HepG2 (cell line): Measurements from ENCODE around the gene DPM2. TPM values are rescaled to one million over a fixed set of nuclear protein-coding genes. Genes with fewer than 3 reads are reported as not detected.

ENCODE experiments used
- ATF7-NPFF ChIP-seq: sonication (generic); formaldehyde crosslinking; IDR thresholded peaks from 2 replicates; pipeline ENCODE4 v1.8.1; 2023; ENCODE audit warnings: mild to moderate bottlenecking, low read depth, missing genetic modification reagents, moderate library complexity
- E2F1 ChIP-seq: sonication (generic); formaldehyde crosslinking; IDR thresholded peaks from 2 replicates; pipeline ENCODE4 v1.5.0; 2020; ENCODE audit warnings: missing genetic modification reagents
- EEA1 ChIP-seq: sonication (generic); formaldehyde crosslinking; IDR thresholded peaks from 2 replicates; pipeline ENCODE4 v1.5.1; 2020; ENCODE audit warnings: mild to moderate bottlenecking, missing genetic modification reagents, borderline replicate concordance
- ELF4 ChIP-seq: sonication (generic); formaldehyde crosslinking; IDR thresholded peaks from 2 replicates; pipeline ENCODE4 v1.5.0; 2020; ENCODE audit warnings: missing genetic modification reagents, mild to moderate bottlenecking, moderate library complexity, borderline replicate concordance
- GTF2F1 ChIP-seq: fragments of 150-350 bp; IDR thresholded peaks from 2 replicates; pipeline ENCODE4 v1.6.1; 2014; ENCODE audit warnings: low read length
- HIVEP1 ChIP-seq: sonication (generic); formaldehyde crosslinking; IDR thresholded peaks from 2 replicates; pipeline ENCODE4 v1.4.0; 2020; ENCODE audit warnings: mild to moderate bottlenecking, missing genetic modification reagents
- HOXA9 ChIP-seq: sonication (generic); formaldehyde crosslinking; IDR thresholded peaks from 2 replicates; pipeline ENCODE4 v1.8.1; 2022; ENCODE audit warnings: missing genetic modification reagents, mild to moderate bottlenecking, moderate library complexity, borderline replicate concordance
- ISL2 ChIP-seq: sonication (generic); formaldehyde crosslinking; IDR thresholded peaks from 2 replicates; pipeline ENCODE4 v1.5.0; 2020; ENCODE audit warnings: missing genetic modification reagents
- KDM4B ChIP-seq: sonication (generic); formaldehyde crosslinking; IDR thresholded peaks from 2 replicates; pipeline ENCODE4 v1.4.0; 2020; ENCODE audit warnings: missing genetic modification reagents
- LBX2 ChIP-seq: sonication (generic); formaldehyde crosslinking; IDR thresholded peaks from 2 replicates; pipeline ENCODE4 v1.5.0; 2020; ENCODE audit warnings: missing genetic modification reagents, mild to moderate bottlenecking, borderline replicate concordance
- SNAI1 ChIP-seq: sonication (generic); formaldehyde crosslinking; IDR thresholded peaks from 2 replicates; pipeline ENCODE4 v1.5.0; 2020; ENCODE audit warnings: mild to moderate bottlenecking, missing genetic modification reagents, borderline replicate concordance
- SNAPC2 ChIP-seq: sonication (generic); formaldehyde crosslinking; IDR thresholded peaks from 2 replicates; pipeline ENCODE4 v1.8.1; 2022; ENCODE audit warnings: mild to moderate bottlenecking, missing genetic modification reagents
- ZNF101 ChIP-seq: sonication (generic); formaldehyde crosslinking; IDR thresholded peaks from 2 replicates; pipeline ENCODE4 v1.4.0; 2020; ENCODE audit warnings: mild to moderate bottlenecking, low read depth, missing genetic modification reagents, borderline replicate concordance
- ZNF251 ChIP-seq: sonication (generic); formaldehyde crosslinking; IDR thresholded peaks from 2 replicates; pipeline ENCODE4 v1.9.0; 2021; ENCODE audit warnings: mild to moderate bottlenecking, missing genetic modification reagents
- ZNF558 ChIP-seq: sonication (generic); formaldehyde crosslinking; IDR thresholded peaks from 2 replicates; pipeline ENCODE4 v1.9.0; 2022; ENCODE audit warnings: mild to moderate bottlenecking, missing genetic modification reagents, borderline replicate concordance
- ZNF652 ChIP-seq: IDR thresholded peaks from 2 replicates; pipeline ENCODE4 v1.6.1; 2016; ENCODE audit warnings: low read depth, borderline replicate concordance
- ZNF83 ChIP-seq: sonication (generic); formaldehyde crosslinking; IDR thresholded peaks from 2 replicates; pipeline ENCODE4 v1.4.0; 2020; ENCODE audit warnings: missing genetic modification reagents, mild to moderate bottlenecking, borderline replicate concordance
- ZNF891 ChIP-seq: sonication (generic); formaldehyde crosslinking; IDR thresholded peaks from 2 replicates; pipeline ENCODE4 v1.5.0; 2020; ENCODE audit warnings: mild to moderate bottlenecking, missing genetic modification reagents
- ZSCAN30 ChIP-seq: sonication (generic); formaldehyde crosslinking; IDR thresholded peaks from 2 replicates; pipeline ENCODE4 v1.5.0; 2020; ENCODE audit warnings: mild to moderate bottlenecking, missing genetic modification reagents
- polyA plus RNA-seq, 8 experiments: library from polyadenylated mRNA; depleted of rRNA in 3 of 8; stranded (reverse) in 7 of 8; unstranded in 1 of 8; fragments of >200 nt; fragmentation: Illumina TruSeq in 4 of 8; extraction: Trizol in 4 of 8; gene quantifications; 2 replicates each; pipeline versions ENCODE4 v1.2.1 to v1.2.3, GENCODE V29; 2011 to 2016; ENCODE audit warnings: low read depth in 4 of 8, missing spikeins in 1 of 8, mixed read lengths in 1 of 8; ENCODE audit not compliant: insufficient read depth in 1 of 8
- total RNA-seq, 5 experiments: library from RNA; depleted of rRNA; stranded (reverse); fragments of >200 nt; fragmentation: Illumina TruSeq; extraction: Trizol; gene quantifications; 2 replicates each; pipeline ENCODE4 v1.2.3, GENCODE V29; 2016; ENCODE audit warnings: low read depth in 1 of 5
- TF ChIP-seq, protein P1 (sequence below): sonication (generic); formaldehyde crosslinking; IDR thresholded peaks from 2 replicates; pipeline ENCODE4 v1.5.0; 2020; ENCODE audit warnings: missing genetic modification reagents
- TF ChIP-seq, protein P2 (sequence below): sonication (generic); formaldehyde crosslinking; IDR thresholded peaks from 2 replicates; pipeline ENCODE4 v1.8.0; 2022; ENCODE audit warnings: low read depth, missing genetic modification reagents

DPM2 gene
- total and polyA plus RNA-seq, 2 of the 13 experiments (the other 11 are each of a cell fraction or from before 2014, with no cell fraction given) = 24.8 to 35.3 TPM

GRCh38 chr9:127950513-127951289 lies 13.0 kb upstream of the DPM2 start (continued):
- TF ChIP-seq, protein P1, sequence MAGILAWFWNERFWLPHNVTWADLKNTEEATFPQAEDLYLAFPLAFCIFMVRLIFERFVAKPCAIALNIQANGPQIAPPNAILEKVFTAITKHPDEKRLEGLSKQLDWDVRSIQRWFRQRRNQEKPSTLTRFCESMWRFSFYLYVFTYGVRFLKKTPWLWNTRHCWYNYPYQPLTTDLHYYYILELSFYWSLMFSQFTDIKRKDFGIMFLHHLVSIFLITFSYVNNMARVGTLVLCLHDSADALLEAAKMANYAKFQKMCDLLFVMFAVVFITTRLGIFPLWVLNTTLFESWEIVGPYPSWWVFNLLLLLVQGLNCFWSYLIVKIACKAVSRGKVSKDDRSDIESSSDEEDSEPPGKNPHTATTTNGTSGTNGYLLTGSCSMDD = no peak
- TF ChIP-seq HIVEP1 (CRISPR knock-in tag) (peak; percentile 92; the same call in 1 of the 2 replicates), SNAPC2 (CRISPR knock-in tag) (no peak), ZNF101 (CRISPR knock-in tag) (no peak), GTF2F1 (no peak), SNAI1 (CRISPR knock-in tag) (peak; percentile 34; the same call in 1 of the 2 replicates), HOXA9 (CRISPR knock-in tag) (0 out of 2 replicates have a peak, but pooled peaks have one; percentile 27), ZNF891 (peak; percentile 93), ELF4 (CRISPR knock-in tag) (no peak), ISL2 (CRISPR knock-in tag) (peak; percentile 75), LBX2 (CRISPR knock-in tag) (peak; percentile 5; the same call in 1 of the 2 replicates), ZSCAN30 (CRISPR knock-in tag) (no peak), ZNF251 (no peak), KDM4B (CRISPR knock-in tag) (no peak; the same call in 1 of the 2 replicates), E2F1 (CRISPR knock-in tag) (no peak), ZNF558 (CRISPR knock-in tag) (0 out of 2 replicates have a peak, but pooled peaks have one; percentile 60), ZNF83 (no peak), EEA1 (no peak), ZNF652 (CRISPR knock-in tag) (peak; percentile 45; the same call in 1 of the 2 replicates), ATF7-NPFF (CRISPR knock-in tag) (peak; percentile 75; the same call in 1 of the 2 replicates)
- TF ChIP-seq, protein P2, sequence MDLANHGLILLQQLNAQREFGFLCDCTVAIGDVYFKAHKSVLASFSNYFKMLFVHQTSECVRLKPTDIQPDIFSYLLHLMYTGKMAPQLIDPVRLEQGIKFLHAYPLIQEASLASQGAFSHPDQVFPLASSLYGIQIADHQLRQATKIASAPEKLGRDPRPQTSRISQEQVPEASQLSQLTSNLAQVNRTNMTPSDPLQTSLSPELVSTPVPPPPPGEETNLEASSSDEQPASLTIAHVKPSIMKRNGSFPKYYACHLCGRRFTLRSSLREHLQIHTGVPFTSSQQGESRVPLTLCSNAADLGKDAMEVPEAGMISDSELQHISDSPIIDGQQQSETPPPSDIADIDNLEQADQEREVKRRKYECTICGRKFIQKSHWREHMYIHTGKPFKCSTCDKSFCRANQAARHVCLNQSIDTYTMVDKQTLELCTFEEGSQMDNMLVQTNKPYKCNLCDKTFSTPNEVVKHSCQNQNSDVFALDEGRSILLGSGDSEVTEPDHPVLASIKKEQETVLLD (CRISPR knock-in tag) = no peak
